Measurements from ENCODE around the gene RHOD.

RHOD gene

DNA sequence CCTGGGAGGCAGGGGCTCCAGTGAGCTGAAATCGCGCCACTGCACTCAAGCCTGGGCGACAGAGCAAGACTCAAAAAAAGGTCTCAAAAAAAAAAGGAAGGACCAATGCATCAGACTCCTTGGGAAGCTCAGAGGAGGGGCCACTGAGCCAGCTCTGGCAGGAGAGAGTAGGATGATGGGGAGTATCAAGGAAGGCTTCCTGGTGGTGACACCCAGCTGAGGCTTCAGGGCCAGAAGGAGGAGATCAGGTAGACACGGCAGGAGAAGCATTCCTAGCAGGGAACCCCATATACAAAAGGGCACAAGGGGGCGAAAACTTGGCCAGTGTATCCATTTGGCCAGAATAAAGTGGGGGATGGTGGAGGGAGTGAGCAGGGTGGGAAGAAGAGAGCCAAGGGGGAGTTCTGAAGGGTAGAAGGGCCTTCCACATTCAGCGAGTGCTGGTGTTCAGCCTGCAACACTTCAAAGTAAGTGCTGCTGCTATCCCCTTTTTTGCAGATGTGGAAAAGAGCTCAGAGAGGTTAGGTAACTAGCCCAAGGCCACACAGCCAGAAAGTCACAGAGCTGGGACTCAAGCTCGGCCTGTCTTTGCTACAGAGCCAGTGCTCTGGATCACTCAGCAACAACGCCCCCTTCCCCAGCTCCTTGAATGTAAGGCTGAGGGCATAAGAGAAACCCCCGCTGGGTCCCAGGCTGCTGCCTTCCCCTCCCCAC, 5.3 kb upstream of the RHOD start:
- no peaks in the 10 kb centered on the region for H3K9me3 ChIP-seq (ENCODE audit: insufficient read depth, low read length)
- no peak overlapping the region for H2AFZ ChIP-seq (ENCODE audit: low read depth, low read length, severe bottlenecking)
- H3F3A ChIP-seq (ENCODE audit: insufficient read depth): no peaks in the 10 kb centered on the region
- TF ChIP-seq, protein P1, sequence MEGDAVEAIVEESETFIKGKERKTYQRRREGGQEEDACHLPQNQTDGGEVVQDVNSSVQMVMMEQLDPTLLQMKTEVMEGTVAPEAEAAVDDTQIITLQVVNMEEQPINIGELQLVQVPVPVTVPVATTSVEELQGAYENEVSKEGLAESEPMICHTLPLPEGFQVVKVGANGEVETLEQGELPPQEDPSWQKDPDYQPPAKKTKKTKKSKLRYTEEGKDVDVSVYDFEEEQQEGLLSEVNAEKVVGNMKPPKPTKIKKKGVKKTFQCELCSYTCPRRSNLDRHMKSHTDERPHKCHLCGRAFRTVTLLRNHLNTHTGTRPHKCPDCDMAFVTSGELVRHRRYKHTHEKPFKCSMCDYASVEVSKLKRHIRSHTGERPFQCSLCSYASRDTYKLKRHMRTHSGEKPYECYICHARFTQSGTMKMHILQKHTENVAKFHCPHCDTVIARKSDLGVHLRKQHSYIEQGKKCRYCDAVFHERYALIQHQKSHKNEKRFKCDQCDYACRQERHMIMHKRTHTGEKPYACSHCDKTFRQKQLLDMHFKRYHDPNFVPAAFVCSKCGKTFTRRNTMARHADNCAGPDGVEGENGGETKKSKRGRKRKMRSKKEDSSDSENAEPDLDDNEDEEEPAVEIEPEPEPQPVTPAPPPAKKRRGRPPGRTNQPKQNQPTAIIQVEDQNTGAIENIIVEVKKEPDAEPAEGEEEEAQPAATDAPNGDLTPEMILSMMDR (IDR thresholded peaks at IDR 0.05; ENCODE audit: insufficient read depth, low read length, poor library complexity, severe bottlenecking): no peak
- TF ChIP-seq EZH2phosphoT487 (conservative IDR thresholded peaks at IDR 0.05; ENCODE audit: low read length): no peak
- H3K27me3 ChIP-seq (ENCODE audit: low read length): no peaks in the 10 kb centered on the region
- no peak overlapping the region for H3K4me2 ChIP-seq (ENCODE audit: low read depth, low read length, poor library complexity, severe bottlenecking)
- H3K9ac ChIP-seq (ENCODE audit: low read length): no peak overlapping the region
- no peaks in the 10 kb centered on the region for H4K20me1 ChIP-seq (ENCODE audit: low read depth, low read length)
- H3K79me2 ChIP-seq (ENCODE audit: insufficient read depth, low read length): no peaks in the 10 kb centered on the region
- H3K27ac ChIP-seq (ENCODE audit: low read depth, low read length): no peak overlapping the region
- no peaks in the 10 kb centered on the region for H3K36me3 ChIP-seq (ENCODE audit: low read length)
- H3K4me3 ChIP-seq (ENCODE audit: insufficient read depth, low read length, poor library complexity, severe bottlenecking): no peak overlapping the region
- H3K9me2 ChIP-seq (replicated peaks; ENCODE audit: insufficient read depth, low read length): no peaks in the 10 kb centered on the region

- H3K36me3 ChIP-seq (ENCODE audit: low read length): no peaks in the 10 kb centered on the region
- no peaks in the 10 kb centered on the region for H3K9me3 ChIP-seq (ENCODE audit: insufficient read depth, low read length)
- no peaks in the 10 kb centered on the region for H3F3A ChIP-seq (ENCODE audit: insufficient read depth)
- no peak overlapping the region for H2AFZ ChIP-seq (ENCODE audit: low read depth, low read length, severe bottlenecking)
- no peaks in the 10 kb centered on the region for H4K20me1 ChIP-seq (ENCODE audit: low read depth, low read length)
- H3K27ac ChIP-seq (ENCODE audit: low read depth, low read length): no peak overlapping the region
- H3K4me3 ChIP-seq (ENCODE audit: insufficient read depth, low read length, poor library complexity, severe bottlenecking): no peak overlapping the region
- H3K9me2 ChIP-seq (replicated peaks; ENCODE audit: insufficient read depth, low read length): no peaks in the 10 kb centered on the region
- H3K79me2 ChIP-seq (ENCODE audit: insufficient read depth, low read length): no peaks in the 10 kb centered on the region
- TF ChIP-seq, protein P1 (IDR thresholded peaks at IDR 0.05; ENCODE audit: insufficient read depth, low read length, poor library complexity, severe bottlenecking): no peak
- no peak for TF ChIP-seq EZH2phosphoT487 (conservative IDR thresholded peaks at IDR 0.05; ENCODE audit: low read length)
- no peaks in the 10 kb centered on the region for H3K27me3 ChIP-seq (ENCODE audit: low read length)
- no peak overlapping the region for H3K4me2 ChIP-seq (ENCODE audit: low read depth, low read length, poor library complexity, severe bottlenecking)
- no peak overlapping the region for H3K9ac ChIP-seq (ENCODE audit: low read length)
These were observed 4.6 kb upstream of the RHOD start for GRCh38 chr11:67051945-67052488.

GRCh38 chr11:67052891-67053290, 3.8 kb upstream of the RHOD start:
- Histone ChIP-seq H3K9me2 (replicated peaks; ENCODE audit: insufficient read depth, low read length) (no peaks in the 10 kb centered on the region), H3K4me3 (ENCODE audit: insufficient read depth, low read length, poor library complexity, severe bottlenecking) (no peak overlapping the region), H3K36me3 (ENCODE audit: low read length) (no peaks in the 10 kb centered on the region), H2AFZ (ENCODE audit: low read depth, low read length, severe bottlenecking) (no peak overlapping the region), H3F3A (ENCODE audit: insufficient read depth) (no peaks in the 10 kb centered on the region), H3K9ac (ENCODE audit: low read length) (no peak overlapping the region), H4K20me1 (ENCODE audit: low read depth, low read length) (no peaks in the 10 kb centered on the region), H3K4me2 (ENCODE audit: low read depth, low read length, poor library complexity, severe bottlenecking) (no peak overlapping the region), H3K27me3 (ENCODE audit: low read length) (no peaks in the 10 kb centered on the region), H3K9me3 (ENCODE audit: insufficient read depth, low read length) (no peaks in the 10 kb centered on the region), H3K79me2 (ENCODE audit: insufficient read depth, low read length) (no peaks in the 10 kb centered on the region), H3K27ac (ENCODE audit: low read depth, low read length) (no peak overlapping the region)
- no peak for TF ChIP-seq EZH2phosphoT487 (conservative IDR thresholded peaks at IDR 0.05; ENCODE audit: low read length)
- TF ChIP-seq, protein P1 (IDR thresholded peaks at IDR 0.05; ENCODE audit: insufficient read depth, low read length, poor library complexity, severe bottlenecking): no peak

Measured in SU-DHL-6 (cell line).